8988T (cell line): Measurements from ENCODE around the gene PYY.
"Not testable (repeated sequence)": the region's sequence is repeated elsewhere in the genome, so short reads cannot be mapped to it uniquely, and the experiment has no call there.

Experiments used
- DNase-seq: peaks from one replicate; pipeline ENCODE4 v3.0.0; 2011

The PYY gene

DNA sequence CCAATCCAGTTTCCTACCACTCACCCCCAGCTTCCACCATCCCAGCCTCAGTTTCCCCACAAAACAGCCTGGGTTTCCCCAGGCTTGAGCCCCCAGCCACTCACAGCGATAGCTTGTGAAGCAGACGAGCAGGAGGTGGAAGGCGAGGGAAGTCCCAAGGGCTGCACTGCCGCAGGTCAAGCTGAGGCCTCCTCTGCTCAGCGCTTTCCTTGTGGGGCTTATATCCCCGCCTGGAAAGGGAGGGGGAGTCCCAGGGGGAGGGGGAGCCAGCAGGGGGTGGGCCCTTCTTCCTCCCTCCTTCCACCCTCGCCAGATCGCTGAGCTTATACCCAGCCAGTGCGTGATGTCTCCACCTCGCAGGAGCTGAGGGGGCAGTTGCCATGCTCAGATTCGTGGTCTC, at the start of gene PYY:
Gene PYY (minus strand): TSS at position 195 of the 400 bp plus-strand sequence. CDS start 457 bp downstream, outside the sequence.
- DNase-seq: no peak

- DNase-seq: no peak
Observed at GRCh38 chr17:44002141-44002848, 48.6 kb upstream of the PYY start.

- no peak for DNase-seq
Observed at GRCh38 chr17:44001461-44001920, 47.8 kb upstream of the PYY start.

DNA sequence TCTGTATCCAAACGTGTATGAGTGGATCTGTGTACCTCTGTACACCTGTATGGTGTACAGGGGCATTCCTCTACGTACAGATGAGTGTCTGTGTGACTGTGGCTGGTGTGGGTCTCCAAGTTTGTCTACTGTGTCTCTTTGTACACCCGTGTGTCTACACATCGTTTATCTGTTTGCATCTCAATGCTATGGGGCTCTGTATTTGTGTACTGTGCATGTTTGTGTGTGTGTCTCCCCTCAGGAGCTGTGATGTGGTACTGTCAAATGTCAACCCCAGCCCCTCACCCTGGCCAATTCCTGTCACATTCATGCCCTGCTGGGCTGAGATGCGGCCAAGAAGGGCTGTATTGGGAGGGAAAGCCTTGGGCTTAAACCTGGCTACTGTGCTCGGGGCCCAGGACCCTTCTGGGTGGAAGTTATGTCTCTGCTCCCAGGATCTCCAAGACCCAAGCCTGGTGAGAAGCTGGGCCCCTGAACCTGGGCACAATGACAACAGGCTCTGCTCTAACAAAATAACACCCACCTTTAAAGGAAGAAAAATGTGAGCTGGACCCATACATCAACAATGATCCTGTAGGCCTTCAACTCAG, 47.2 kb upstream of the PYY start:
- no peak for DNase-seq

GRCh38 chr17:44000141-44000860, 46.6 kb upstream of the PYY start:
- DNase-seq: no peak

- no peak for DNase-seq
Observed at GRCh38 chr17:43999024-43999423, 45.3 kb upstream of the PYY start.

- no peak for DNase-seq
Observed at GRCh38 chr17:43998552-43998951, 44.8 kb upstream of the PYY start.

DNA sequence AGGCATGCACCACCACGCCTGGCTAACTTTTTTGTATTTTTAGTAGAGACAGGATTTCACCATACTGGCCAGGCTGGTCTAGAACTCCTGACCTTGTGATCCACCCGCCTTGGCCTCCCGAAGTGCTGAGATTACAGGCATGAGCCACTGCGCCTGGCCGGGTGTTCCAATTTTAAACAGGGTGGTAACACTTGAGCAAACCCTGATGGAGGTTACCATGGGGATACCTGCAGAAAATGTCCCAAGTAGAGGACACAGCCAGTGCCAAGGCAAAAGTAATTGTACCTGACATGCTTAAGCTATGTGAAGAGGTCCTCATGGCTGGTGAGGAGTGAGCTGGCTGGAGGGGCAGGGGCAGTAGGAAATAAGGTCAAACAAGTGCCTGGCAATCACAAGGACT, 43.4 kb upstream of the PYY start:
- not testable (repeated sequence) for DNase-seq

DNA sequence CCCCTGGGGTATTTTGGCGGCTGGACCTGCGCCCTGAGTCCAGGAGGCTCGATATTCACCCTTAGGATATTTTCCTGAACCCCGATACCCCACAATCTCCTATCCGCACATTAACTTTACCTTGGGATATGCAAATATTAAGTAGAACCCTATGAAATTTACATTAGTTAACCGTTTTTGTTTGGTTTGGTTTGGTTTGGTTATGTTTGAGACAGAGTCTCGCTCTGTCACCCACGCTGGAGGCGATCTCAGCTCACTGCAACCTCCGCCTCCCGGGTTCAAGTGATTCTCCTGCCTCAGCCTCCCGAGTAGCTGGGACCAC, 41.4 kb upstream of the PYY start:
- DNase-seq: no peak

DNA sequence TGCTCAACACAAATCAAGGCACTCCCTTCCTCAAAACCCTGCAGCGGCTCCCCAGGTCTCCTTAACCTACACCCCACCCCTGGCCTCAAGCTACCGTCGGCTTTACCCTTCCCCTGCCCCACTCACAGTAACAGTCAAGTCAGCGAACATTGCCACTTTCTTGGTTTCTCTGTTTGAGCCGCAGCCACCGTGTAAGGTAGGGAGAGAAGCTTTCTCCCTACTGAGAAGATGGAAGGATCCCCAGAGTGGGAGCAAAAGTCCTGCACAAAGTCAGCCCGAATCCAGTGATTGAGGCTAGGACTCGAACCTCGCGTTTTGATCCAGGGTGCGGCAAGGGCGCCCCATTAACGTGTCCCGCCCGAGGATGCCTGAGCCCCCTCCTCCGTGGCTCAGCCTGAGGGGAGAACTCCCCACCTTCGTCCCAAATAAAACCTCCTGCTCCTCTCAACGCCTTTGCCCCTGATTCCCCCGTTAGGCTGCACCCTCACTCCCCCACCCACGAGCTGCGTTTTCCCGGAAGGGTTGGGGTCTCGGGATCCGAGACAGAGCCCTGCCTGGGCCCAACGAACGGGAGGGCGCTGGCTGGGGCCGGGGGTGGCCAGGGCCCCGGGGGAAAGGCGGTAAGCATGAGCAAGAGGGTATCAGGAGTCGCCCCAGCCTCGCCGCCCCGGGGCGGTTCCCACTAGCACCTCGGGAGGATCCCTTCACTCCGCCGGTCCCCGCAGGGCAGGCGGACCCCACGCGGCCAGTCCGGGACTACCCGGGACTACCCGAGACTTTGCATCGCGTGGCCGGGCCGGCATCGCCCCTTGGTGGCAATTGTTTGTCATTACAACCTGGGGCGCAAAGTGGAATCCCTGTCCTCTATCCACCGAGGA, 40.8 kb upstream of the PYY start:
- peak; percentile 58 for DNase-seq

DNA sequence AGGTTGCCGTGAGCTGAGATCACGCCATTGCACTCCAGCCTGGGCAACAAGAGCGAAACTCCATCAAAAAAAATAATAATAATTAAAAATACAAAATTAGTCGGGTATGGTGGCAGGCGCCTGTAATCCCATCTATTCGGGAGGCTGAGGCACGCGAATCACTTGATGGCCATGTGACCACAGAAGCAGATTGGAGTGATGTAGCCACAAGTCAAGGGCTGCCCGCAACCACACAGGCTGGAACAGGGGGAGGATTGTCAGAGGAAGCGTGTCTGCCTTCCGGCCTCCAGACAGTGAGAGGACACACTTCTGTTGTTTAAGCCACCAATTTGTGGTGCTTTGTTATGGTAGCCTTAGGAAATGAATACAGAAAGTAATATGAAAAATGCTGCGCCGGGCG, 38.9 kb upstream of the PYY start:
- DNase-seq: no peak

GRCh38 chr17:43988301-43988700, 34.6 kb upstream of the PYY start:
- no peak for DNase-seq

GRCh38 chr17:43987131-43988021, 33.6 kb upstream of the PYY start:
- DNase-seq: no peak

GRCh38 chr17:43986225-43986981, 32.7 kb upstream of the PYY start:
- DNase-seq: no peak

- no peak for DNase-seq
Observed at GRCh38 chr17:43984521-43984920, 30.8 kb upstream of the PYY start.

GRCh38 chr17:43983515-43984411, 30.0 kb upstream of the PYY start:
- no peak for DNase-seq

DNA sequence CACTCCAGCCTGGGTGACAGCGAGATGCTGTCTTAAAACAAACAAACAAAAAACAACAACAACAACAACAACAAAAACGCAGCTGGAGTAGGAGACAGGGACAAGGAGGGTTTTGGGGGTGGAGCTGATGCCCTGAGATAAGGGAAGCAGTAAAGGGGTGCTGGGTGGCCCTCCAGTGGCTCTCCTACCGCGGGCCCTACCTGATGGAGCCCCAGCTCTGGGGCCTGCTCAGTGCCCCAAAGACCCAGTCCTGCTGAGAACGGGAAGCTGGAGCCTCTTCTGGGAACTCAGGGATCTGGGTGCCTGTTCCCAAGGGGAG, 29.4 kb upstream of the PYY start:
- no peak for DNase-seq

DNA sequence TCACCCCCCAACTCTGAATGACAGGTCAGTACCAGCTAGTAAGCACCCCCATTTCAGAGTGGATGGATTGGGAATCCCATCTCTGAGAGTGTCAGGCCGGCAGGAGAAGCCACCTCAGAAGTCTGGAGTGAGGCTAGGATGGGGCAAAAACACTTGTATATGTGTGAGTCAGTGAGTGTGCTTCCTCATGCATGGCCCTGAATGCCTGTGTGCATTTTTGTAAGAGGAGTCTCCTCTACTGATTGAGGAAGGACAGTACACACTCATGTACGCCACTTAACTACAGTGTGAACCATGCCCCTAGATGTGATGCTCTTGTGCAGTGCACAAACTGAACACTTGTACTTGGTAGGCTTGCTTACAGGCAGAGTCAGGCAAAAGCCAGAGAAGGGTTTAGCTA, 28.4 kb upstream of the PYY start:
- DNase-seq: no peak

GRCh38 chr17:43979671-43980070, 25.9 kb upstream of the PYY start:
- no peak for DNase-seq

DNA sequence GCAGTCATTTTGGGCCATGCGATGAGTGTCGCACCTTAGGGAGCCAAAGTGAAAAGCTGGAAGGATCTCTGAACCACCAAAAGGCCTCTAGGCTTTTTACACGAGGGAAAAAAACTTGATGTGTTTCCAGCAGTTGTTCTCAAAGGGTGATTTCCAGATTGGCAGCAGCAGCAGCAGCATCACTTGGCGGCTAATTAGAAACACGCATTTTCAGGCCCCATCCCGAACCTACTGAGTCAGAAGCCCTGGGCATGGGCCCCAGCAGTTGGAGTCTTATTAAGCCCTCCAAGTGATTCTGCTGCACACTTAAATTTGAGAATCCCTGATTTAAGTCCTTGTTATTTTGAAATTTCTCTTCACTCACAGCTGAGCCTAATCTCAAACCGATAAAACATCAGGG, 25.3 kb upstream of the PYY start:
- no peak for DNase-seq

DNA sequence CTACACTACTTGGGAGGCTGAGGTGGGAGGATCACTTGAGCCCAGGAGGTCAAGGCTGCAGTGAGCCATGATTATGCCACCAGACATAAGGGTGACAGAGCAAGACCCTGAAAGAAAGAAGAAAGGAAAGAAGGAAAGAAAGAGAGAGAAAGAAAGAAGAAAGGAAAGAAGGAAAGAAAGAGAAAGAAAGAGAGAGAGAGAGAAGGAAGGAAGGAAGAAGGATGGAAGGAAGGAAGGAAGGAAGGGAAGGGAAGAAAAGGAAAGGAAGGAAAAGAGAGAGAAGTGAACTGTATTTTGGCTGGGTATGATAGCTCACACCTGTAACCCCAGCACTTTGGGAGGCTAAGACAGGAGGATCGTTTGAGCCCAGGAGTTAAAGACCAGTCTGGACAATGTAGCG, 24.3 kb upstream of the PYY start:
- DNase-seq: no peak
